ENCODE measurements around the gene CARD18.

DNA sequence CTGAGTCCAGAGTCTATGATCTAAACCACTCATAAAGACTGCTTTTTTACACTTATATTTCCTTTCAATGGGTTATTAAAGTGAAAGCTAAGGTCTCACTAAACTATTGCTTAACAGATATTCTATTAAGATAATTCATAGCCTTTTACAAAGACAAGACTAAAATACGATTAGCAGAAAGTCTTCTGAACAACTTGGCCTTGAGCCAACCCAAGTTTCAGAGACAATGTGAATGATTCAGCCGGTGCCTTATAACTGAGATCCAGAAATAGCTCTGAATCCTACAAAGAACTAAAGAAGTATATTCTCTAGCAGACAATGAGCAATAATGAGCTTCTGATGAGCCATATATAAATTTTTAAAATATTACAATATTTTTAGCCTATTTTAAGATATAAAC lies 41.5 kb upstream of the CARD18 start:
- TF ChIP-seq, protein P1, sequence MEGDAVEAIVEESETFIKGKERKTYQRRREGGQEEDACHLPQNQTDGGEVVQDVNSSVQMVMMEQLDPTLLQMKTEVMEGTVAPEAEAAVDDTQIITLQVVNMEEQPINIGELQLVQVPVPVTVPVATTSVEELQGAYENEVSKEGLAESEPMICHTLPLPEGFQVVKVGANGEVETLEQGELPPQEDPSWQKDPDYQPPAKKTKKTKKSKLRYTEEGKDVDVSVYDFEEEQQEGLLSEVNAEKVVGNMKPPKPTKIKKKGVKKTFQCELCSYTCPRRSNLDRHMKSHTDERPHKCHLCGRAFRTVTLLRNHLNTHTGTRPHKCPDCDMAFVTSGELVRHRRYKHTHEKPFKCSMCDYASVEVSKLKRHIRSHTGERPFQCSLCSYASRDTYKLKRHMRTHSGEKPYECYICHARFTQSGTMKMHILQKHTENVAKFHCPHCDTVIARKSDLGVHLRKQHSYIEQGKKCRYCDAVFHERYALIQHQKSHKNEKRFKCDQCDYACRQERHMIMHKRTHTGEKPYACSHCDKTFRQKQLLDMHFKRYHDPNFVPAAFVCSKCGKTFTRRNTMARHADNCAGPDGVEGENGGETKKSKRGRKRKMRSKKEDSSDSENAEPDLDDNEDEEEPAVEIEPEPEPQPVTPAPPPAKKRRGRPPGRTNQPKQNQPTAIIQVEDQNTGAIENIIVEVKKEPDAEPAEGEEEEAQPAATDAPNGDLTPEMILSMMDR (conservative IDR thresholded peaks at IDR 0.05; ENCODE audit: low read depth, low read length), result no peak
- no peak for TF ChIP-seq EZH2phosphoT487 (IDR thresholded peaks at IDR 0.05; ENCODE audit: borderline replicate concordance, low read length)

Data from PC-3 (cell line).